ENCODE measurements around the gene IMMP2L.

IMMP2L gene

DNA sequence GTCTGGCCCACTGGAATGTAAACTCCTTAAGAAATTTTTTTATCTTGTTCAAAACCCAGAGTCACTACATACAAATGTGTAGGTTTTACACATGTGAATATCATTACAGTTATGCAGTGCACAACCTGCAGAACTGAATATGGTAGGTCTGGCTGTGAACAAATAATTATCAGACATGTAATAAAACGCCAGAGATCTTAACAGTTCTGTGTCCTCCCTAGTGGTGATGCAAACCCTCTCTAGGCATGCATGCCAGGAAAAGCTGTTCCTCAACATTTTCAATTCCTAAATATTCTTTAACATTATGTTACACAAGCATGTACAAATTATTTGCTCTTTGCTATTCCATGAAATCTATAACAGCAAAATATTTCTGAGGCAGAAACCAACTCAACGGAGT, 124.6 kb downstream of the IMMP2L start:
- Histone ChIP-seq H3K27me3 (replicated peaks; ENCODE audit: control insufficient read depth, insufficient read depth, low read length) (no peaks in the 10 kb centered on the region), H3K36me3 (ENCODE audit: control insufficient read depth, insufficient read depth, low read length) (no peaks in the 10 kb centered on the region), H3K4me3 (replicated peaks; ENCODE audit: low read depth, low read length) (no peak overlapping the region)
- no peak for DNase-seq (ENCODE audit: extremely low read depth, insufficient read length)
- TF ChIP-seq, protein P1, sequence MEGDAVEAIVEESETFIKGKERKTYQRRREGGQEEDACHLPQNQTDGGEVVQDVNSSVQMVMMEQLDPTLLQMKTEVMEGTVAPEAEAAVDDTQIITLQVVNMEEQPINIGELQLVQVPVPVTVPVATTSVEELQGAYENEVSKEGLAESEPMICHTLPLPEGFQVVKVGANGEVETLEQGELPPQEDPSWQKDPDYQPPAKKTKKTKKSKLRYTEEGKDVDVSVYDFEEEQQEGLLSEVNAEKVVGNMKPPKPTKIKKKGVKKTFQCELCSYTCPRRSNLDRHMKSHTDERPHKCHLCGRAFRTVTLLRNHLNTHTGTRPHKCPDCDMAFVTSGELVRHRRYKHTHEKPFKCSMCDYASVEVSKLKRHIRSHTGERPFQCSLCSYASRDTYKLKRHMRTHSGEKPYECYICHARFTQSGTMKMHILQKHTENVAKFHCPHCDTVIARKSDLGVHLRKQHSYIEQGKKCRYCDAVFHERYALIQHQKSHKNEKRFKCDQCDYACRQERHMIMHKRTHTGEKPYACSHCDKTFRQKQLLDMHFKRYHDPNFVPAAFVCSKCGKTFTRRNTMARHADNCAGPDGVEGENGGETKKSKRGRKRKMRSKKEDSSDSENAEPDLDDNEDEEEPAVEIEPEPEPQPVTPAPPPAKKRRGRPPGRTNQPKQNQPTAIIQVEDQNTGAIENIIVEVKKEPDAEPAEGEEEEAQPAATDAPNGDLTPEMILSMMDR (IDR thresholded peaks at IDR 0.05; ENCODE audit: insufficient read depth, low read length, poor library complexity, severe bottlenecking), result no peak

DNA sequence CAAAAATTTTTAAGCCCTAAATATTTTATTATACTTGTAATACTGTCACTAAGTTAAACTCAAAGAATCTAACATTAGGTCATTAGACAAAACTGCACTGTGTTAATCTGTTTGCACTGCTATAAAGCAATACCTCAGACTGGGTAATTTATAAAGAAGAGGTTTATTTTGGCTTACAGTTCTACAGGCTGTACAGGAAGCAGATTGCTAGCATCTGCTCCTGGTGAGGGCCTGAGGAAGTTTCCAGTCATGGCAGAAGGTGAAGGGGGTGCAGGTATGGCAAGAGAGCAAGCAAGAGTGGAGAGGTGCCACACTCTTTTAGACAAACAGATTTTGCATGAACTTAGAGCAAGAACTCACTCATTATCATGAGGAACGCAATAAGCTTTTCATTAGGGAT, 125.7 kb downstream of the IMMP2L start:
- Histone ChIP-seq H3K4me3 (replicated peaks; ENCODE audit: low read depth, low read length) (no peak overlapping the region), H3K36me3 (ENCODE audit: control insufficient read depth, insufficient read depth, low read length) (no peaks in the 10 kb centered on the region), H3K27me3 (replicated peaks; ENCODE audit: control insufficient read depth, insufficient read depth, low read length) (no peaks in the 10 kb centered on the region)
- TF ChIP-seq, protein P1 (IDR thresholded peaks at IDR 0.05; ENCODE audit: insufficient read depth, low read length, poor library complexity, severe bottlenecking), result no peak
- DNase-seq (ENCODE audit: extremely low read depth, insufficient read length), result no peak

DNA sequence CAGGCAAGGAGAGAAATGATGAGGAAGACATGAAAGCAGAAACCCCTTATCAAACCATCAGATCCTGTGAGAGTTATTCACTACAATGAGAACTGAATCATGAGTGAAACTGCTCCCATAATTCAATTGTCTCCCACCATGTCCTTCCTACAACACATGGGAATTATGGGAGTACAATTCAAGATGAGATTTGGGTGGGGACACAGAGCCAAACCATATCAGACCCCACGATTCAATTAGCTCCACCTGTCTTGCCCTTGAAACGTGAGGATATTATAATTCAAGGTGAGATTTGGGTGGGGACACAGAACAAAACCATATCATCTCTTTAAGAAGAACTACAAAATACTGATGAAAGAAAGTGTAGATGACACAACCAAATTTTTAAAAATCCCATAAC, 128.9 kb downstream of the IMMP2L start:
- Histone ChIP-seq H3K36me3 (ENCODE audit: control insufficient read depth, insufficient read depth, low read length) (no peaks in the 10 kb centered on the region), H3K4me3 (replicated peaks; ENCODE audit: low read depth, low read length) (no peak overlapping the region), H3K27me3 (replicated peaks; ENCODE audit: control insufficient read depth, insufficient read depth, low read length) (no peaks in the 10 kb centered on the region)
- TF ChIP-seq, protein P1 (IDR thresholded peaks at IDR 0.05; ENCODE audit: insufficient read depth, low read length, poor library complexity, severe bottlenecking), result no peak
- DNase-seq (ENCODE audit: extremely low read depth, insufficient read length), result no peak

GRCh38 chr7:111429781-111430180, 132.5 kb downstream of the IMMP2L start:
- TF ChIP-seq, protein P1 (IDR thresholded peaks at IDR 0.05; ENCODE audit: insufficient read depth, low read length, poor library complexity, severe bottlenecking), result no peak
- DNase-seq (ENCODE audit: extremely low read depth, insufficient read length), result no peak
- Histone ChIP-seq H3K27me3 (replicated peaks; ENCODE audit: control insufficient read depth, insufficient read depth, low read length) (no peaks in the 10 kb centered on the region), H3K4me3 (replicated peaks; ENCODE audit: low read depth, low read length) (no peak overlapping the region), H3K36me3 (ENCODE audit: control insufficient read depth, insufficient read depth, low read length) (no peaks in the 10 kb centered on the region)

DNA sequence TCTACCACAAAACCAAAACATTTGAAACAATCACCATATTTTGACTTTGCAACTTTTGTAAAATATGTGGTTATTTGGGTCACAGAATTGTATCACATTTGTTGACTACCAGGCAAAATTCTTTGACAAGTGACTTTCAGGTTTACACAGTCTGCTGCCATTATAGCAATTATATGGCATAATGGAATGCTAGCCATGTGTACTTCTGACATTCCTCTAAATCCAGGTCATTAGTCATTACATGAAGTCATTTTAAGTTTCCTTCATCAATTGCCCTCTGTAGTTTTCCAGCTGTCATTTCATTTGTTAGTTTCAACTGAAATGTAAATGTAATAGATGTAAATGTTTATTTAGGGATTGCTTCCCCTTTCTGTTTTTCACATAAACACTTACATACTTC, 137.5 kb downstream of the IMMP2L start:
- TF ChIP-seq, protein P1 (IDR thresholded peaks at IDR 0.05; ENCODE audit: insufficient read depth, low read length, poor library complexity, severe bottlenecking), result no peak
- DNase-seq (ENCODE audit: extremely low read depth, insufficient read length), result no peak

GRCh38 chr7:111414374-111414773, 147.9 kb downstream of the IMMP2L start:
- TF ChIP-seq, protein P1 (IDR thresholded peaks at IDR 0.05; ENCODE audit: insufficient read depth, low read length, poor library complexity, severe bottlenecking), result no peak
- no peak for DNase-seq (ENCODE audit: extremely low read depth, insufficient read length)
- no peaks in the 10 kb centered on the region for H3K36me3 ChIP-seq (ENCODE audit: control insufficient read depth, insufficient read depth, low read length)
- H3K27me3 ChIP-seq (replicated peaks; ENCODE audit: control insufficient read depth, insufficient read depth, low read length), result no peaks in the 10 kb centered on the region
- H3K4me3 ChIP-seq (replicated peaks; ENCODE audit: low read depth, low read length), result no peak overlapping the region

More for the DNA sequence above, 137.5 kb downstream of the IMMP2L start:
- no peaks in the 10 kb centered on the region for H3K36me3 ChIP-seq (ENCODE audit: control insufficient read depth, insufficient read depth, low read length)
- no peak overlapping the region for H3K4me3 ChIP-seq (replicated peaks; ENCODE audit: low read depth, low read length)
- H3K27me3 ChIP-seq (replicated peaks; ENCODE audit: control insufficient read depth, insufficient read depth, low read length), result no peaks in the 10 kb centered on the region

All from GM06990 (cell line).